ENCODE data around the gene ATF1.

The ATF1 gene

GRCh38 chr12:50763639-50764285 lies at the start of gene ATF1:
Gene ATF1, plus strand, starts transcription at chr12:50764101. Its CDS starts 16,045 bp downstream, at chr12:50780146.
- peak; percentile 85 for DNase-seq (ENCODE audit: low spot score)

GRCh38 chr12:50715174-50715573 lies 48.7 kb upstream of the ATF1 start:
- peak; percentile 22 for DNase-seq (ENCODE audit: low spot score)

- DNase-seq (ENCODE audit: low spot score) = no peak
These were observed 45.1 kb upstream of the ATF1 start for GRCh38 chr12:50718760-50719159.

GRCh38 chr12:50720085-50720484 lies 43.8 kb upstream of the ATF1 start:
- no peak for DNase-seq (ENCODE audit: low spot score)

- DNase-seq (ENCODE audit: low spot score) = no peak
These were observed 43.4 kb upstream of the ATF1 start for GRCh38 chr12:50720501-50720900.

GRCh38 chr12:50723865-50724264 lies 40.0 kb upstream of the ATF1 start:
- no peak for DNase-seq (ENCODE audit: low spot score)

GRCh38 chr12:50725011-50725942 lies 38.6 kb upstream of the ATF1 start:
- DNase-seq (ENCODE audit: low spot score) = no peak

GRCh38 chr12:50727466-50727865 lies 36.4 kb upstream of the ATF1 start:
- DNase-seq (ENCODE audit: low spot score) = no peak

GRCh38 chr12:50728417-50728816 lies 35.5 kb upstream of the ATF1 start:
- peak; percentile 24 for DNase-seq (ENCODE audit: low spot score)

- no peak for DNase-seq (ENCODE audit: low spot score)
These were observed 35.1 kb upstream of the ATF1 start for GRCh38 chr12:50728841-50729240.

GRCh38 chr12:50732591-50732990 lies 31.3 kb upstream of the ATF1 start:
- no peak for DNase-seq (ENCODE audit: low spot score)

GRCh38 chr12:50733706-50734105 lies 30.2 kb upstream of the ATF1 start:
- no peak for DNase-seq (ENCODE audit: low spot score)

GRCh38 chr12:50734409-50735263 lies 29.3 kb upstream of the ATF1 start:
- peak; percentile 48 for DNase-seq (ENCODE audit: low spot score)

GRCh38 chr12:50739611-50740010 lies 24.3 kb upstream of the ATF1 start:
- DNase-seq (ENCODE audit: low spot score) = no peak

- DNase-seq (ENCODE audit: low spot score) = no peak
These were observed 23.6 kb upstream of the ATF1 start for GRCh38 chr12:50740307-50740706.

GRCh38 chr12:50742776-50743175 lies 21.1 kb upstream of the ATF1 start:
- DNase-seq (ENCODE audit: low spot score) = no peak

- DNase-seq (ENCODE audit: low spot score) = no peak
These were observed 18.0 kb upstream of the ATF1 start for GRCh38 chr12:50745861-50746260.

GRCh38 chr12:50746431-50746830 lies 17.5 kb upstream of the ATF1 start:
- DNase-seq (ENCODE audit: low spot score) = no peak

GRCh38 chr12:50747817-50748216 lies 16.1 kb upstream of the ATF1 start:
- no peak for DNase-seq (ENCODE audit: low spot score)

- no peak for DNase-seq (ENCODE audit: low spot score)
These were observed 14.4 kb upstream of the ATF1 start for GRCh38 chr12:50749459-50749882.

GRCh38 chr12:50750366-50750765 lies 13.5 kb upstream of the ATF1 start:
- no peak for DNase-seq (ENCODE audit: low spot score)
